MCF 10A (cell line): ENCODE results near the gene ZSCAN20. TPM values are rescaled to one million over a fixed set of nuclear protein-coding genes. Genes with fewer than 3 reads are reported as not detected.

ENCODE experiments used
- BruUV-seq: library from RNA; stranded (reverse); fragments of 400-500 nt; replicated peaks from 2 replicates; lab custom pipeline; 2021; lab: Mats Ljungman, UMichigan
- CTCF ChIA-PET: fragments of 300-600 bp; sonication (Branson Sonifier 250); formaldehyde crosslinking; extraction: SDS; loops from one replicate; lab custom pipeline; 2021; ENCODE audit warnings: antibody characterized with exemption, inconsistent platforms; lab: Yijun Ruan, JAX
- POLR2A ChIA-PET: fragments of 300-600, 350-650 bp; sonication (Branson Sonifier 250); formaldehyde crosslinking; extraction: SDS; loops from one replicate; lab custom pipeline; 2020; ENCODE audit warnings: antibody characterized with exemption, inconsistent platforms; lab: Yijun Ruan, JAX
- DNase-seq: peaks from one replicate; pipeline ENCODE4 v3.0.0-alpha.2; 2018; ENCODE audit not compliant: unreplicated experiment
- H3K27ac Mint-ChIP-seq: one replicate; pipeline ENCODE4 v1.8.0; 2022; ENCODE audit warnings: mild to moderate bottlenecking, low read depth, mixed read lengths; ENCODE audit not compliant: unreplicated experiment
- H3K27me3 Mint-ChIP-seq: one replicate; pipeline ENCODE4 v1.8.0; 2022; ENCODE audit warnings: mixed read lengths; ENCODE audit not compliant: insufficient read depth, unreplicated experiment
- H3K36me3 Mint-ChIP-seq: one replicate; pipeline ENCODE4 v1.8.0; 2022; ENCODE audit warnings: mild to moderate bottlenecking, moderate library complexity, mixed read lengths; ENCODE audit not compliant: insufficient read depth, unreplicated experiment
- H3K4me1 Mint-ChIP-seq: one replicate; pipeline ENCODE4 v1.8.0; 2022; ENCODE audit warnings: mixed read lengths; ENCODE audit not compliant: insufficient read depth, unreplicated experiment
- H3K4me3 Mint-ChIP-seq: one replicate; pipeline ENCODE4 v1.8.0; 2022; ENCODE audit warnings: mild to moderate bottlenecking, moderate library complexity, mixed read lengths; ENCODE audit not compliant: unreplicated experiment
- H3K9me3 Mint-ChIP-seq: one replicate; pipeline ENCODE4 v1.8.0; 2022; ENCODE audit warnings: mixed read lengths; ENCODE audit not compliant: unreplicated experiment
- CTCF ChIP-seq: fragments of 200-600 bp; IDR thresholded peaks from one replicate; pipeline ENCODE4 v1.8.0; 2022; ENCODE audit warnings: antibody characterized with exemption, mild to moderate bottlenecking; ENCODE audit not compliant: unreplicated experiment
- intact Hi-C: fragments of 100-400 bp; cut with micrococcal nuclease; formaldehyde crosslinking; loops from 2 replicates; pipeline ENCODE4 v1.14.1; 2022
- total RNA-seq: library from RNA; stranded (reverse); gene quantifications from 2 replicates; pipeline ENCODE4 v1.2.3, GENCODE V29; 2022

The ZSCAN20 gene
- total RNA-seq, 1 experiment from 2014 or later, result 5.1 TPM

DNA sequence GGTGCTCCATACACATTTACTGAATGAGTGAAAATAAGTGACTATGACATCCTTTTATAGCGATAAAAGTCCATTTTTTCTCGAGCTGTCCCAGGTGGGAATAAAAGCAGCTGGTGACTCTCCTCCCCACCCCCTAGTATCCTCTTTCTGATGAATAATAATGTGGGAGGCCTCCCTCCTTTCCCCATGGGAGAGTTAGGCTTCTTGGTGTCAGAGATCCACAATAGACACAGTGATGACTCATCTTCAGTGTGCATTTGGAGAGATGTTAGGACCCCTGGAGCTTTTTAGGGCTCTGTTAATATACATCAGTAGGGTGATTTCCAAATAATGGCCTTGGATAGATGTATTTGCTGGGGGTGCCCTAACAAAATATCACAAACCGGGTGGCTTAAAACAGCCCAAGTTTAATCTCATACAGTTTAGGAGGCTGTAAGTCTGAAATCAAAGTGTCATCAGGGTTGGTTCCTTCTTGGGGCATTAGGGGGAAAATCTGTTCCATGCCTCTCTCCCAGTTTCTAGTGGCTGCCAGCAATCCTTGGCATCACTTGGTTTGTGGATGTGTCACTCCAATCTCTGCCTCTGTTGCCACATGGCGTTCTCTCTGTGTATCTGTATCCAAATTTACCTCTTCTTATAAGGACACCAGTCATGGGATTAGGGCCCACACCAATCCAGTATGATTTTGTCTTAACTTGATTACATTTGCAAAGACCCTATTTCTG is 37.2 kb upstream of the ZSCAN20 start:
- no peak for TF ChIP-seq CTCF
- peak; percentile 87 for DNase-seq
- Mint-ChIP-seq H3K9me3 (no peaks in the 10 kb centered on the region), H3K36me3 (peaks cover 6% of the 10 kb centered on the region), H3K27ac (peak overlapping the region; percentile 29), H3K4me3 (no peak overlapping the region), H3K4me1 (peaks cover 21% of the 10 kb centered on the region), H3K27me3 (no peaks in the 10 kb centered on the region)
- intact Hi-C loops, result no loop called here
- CTCF ChIA-PET, result interaction anchor here (4.1 kb wide), 1 partner anchor 36 kb away, joined by 16 read pairs; no protein-coding TSS in a partner anchor
- POLR2A ChIA-PET, result no interaction called here
- no TSS peak for BruUV-seq

DNA sequence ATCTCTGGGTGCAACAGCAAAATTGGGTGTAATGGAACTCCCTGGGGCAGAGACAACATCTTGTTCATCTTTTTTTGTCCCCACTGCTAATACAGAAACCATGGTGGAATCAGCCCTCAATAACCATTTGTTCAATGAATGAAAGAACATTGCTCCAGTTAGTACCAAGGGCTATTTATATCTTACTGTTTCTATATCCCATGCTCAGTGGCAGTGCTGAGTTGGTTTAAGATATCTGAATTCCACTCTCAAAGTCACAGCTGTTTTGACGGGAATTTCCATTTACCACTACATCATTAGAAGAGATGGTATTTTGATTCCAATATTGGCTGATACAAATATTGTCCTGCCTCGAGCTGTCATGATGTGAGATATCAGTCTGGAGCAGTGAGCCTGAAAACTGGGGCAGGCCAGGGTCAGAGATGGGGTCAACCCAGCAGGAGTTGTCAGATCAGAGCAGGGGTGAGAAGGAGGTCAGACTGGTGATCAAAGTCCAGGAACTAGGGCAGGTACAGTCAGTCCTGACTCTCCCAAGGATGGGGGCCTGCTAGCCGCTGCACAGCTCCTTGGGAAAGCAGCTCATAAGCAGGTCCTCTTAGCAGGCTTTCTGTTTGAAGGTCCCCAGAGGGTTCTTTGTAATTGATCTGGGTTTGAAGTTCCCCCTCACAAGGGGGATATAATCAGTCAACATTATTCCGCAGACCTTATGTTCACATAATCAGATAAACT is 35.7 kb upstream of the ZSCAN20 start:
- H3K4me3 Mint-ChIP-seq, result no peak overlapping the region
- intact Hi-C loops, result no loop called here
- ChIA-PET POLR2A (interaction anchor here (0.6 kb wide), 1 partner anchor 28 kb away, joined by 3 read pairs; no protein-coding TSS in a partner anchor), CTCF (interaction anchor here (0.6 to 1.5 kb wide), 4 partner anchors 19 to 216 kb away, joined by 3 read pairs; no protein-coding TSS in a partner anchor)
- no peaks in the 10 kb centered on the region for H3K9me3 Mint-ChIP-seq
- BruUV-seq, result no TSS peak
- peaks cover 21% of the 10 kb centered on the region for H3K4me1 Mint-ChIP-seq
- no peaks in the 10 kb centered on the region for H3K27me3 Mint-ChIP-seq
- H3K36me3 Mint-ChIP-seq, result peaks cover 6% of the 10 kb centered on the region
- TF ChIP-seq CTCF, result no peak
- DNase-seq, result no peak
- no peak overlapping the region for H3K27ac Mint-ChIP-seq

- Mint-ChIP-seq H3K4me1 (peaks cover 22% of the 10 kb centered on the region), H3K4me3 (no peak overlapping the region), H3K36me3 (peaks cover 6% of the 10 kb centered on the region), H3K27me3 (no peaks in the 10 kb centered on the region), H3K27ac (no peak overlapping the region), H3K9me3 (no peaks in the 10 kb centered on the region)
- BruUV-seq, result no TSS peak
- DNase-seq, result no peak
- intact Hi-C loops, result no loop called here
- ChIA-PET CTCF (interaction anchor here (0.6 to 1.2 kb wide), 3 partner anchors 17 to 120 kb away, joined by 3 to 7 read pairs (median 3); no protein-coding TSS in a partner anchor), POLR2A (no interaction called here)
- no peak for TF ChIP-seq CTCF
Measured at GRCh38 chr1:33438364-33439160, 33.9 kb upstream of the ZSCAN20 start.
